GM23338 (cell line): Measurements from ENCODE around the gene VEZT. TPM values are rescaled to one million over a fixed set of nuclear protein-coding genes. Genes with fewer than 3 reads are reported as not detected.

Experiments
- CTCF ChIP-seq, 2 experiments: fragments of 200-600 bp in 1 of 2; sonication (generic) in 1 of 2; conservative IDR thresholded peaks; 2 replicates each; pipeline versions ENCODE4 v1.5.1 to v1.6.1; 2016 to 2017; ENCODE audit warnings: antibody characterized with exemption in 2 of 2, low read depth in 2 of 2, mild to moderate bottlenecking in 2 of 2, moderate library complexity in 1 of 2
- POLR2AphosphoS5 ChIP-seq: IDR thresholded peaks from 2 replicates; pipeline ENCODE4 v1.6.1; 2016; ENCODE audit warnings: antibody characterized with exemption, low read depth
- STAT1 ChIP-seq: IDR thresholded peaks from one replicate; pipeline ENCODE4 v1.6.1; 2016; ENCODE audit warnings: antibody characterized with exemption; ENCODE audit not compliant: unreplicated experiment
- ZNF331 ChIP-seq: fragments of 250-450 bp; sonication (Bioruptor Pico); IDR thresholded peaks from 2 replicates; pipeline ENCODE4 v1.5.0; 2020; ENCODE audit warnings: low read depth, mild to moderate bottlenecking, moderate library complexity
- ZNF462 ChIP-seq: fragments of 250-450 bp; sonication (Bioruptor Pico); IDR thresholded peaks from 2 replicates; pipeline ENCODE4 v1.5.0; 2020; ENCODE audit warnings: mild to moderate bottlenecking, moderate library complexity
- polyA plus RNA-seq: library from polyadenylated mRNA; unstranded; fragments of >200 nt; fragmentation: Nextera tagmentation; extraction: Ambion mirVana; gene quantifications from 2 replicates; pipeline ENCODE4 v1.2.1, GENCODE V29; 2016
- total RNA-seq: library from RNA; depleted of rRNA; stranded (reverse); fragments of >200 nt; shearing (Covaris generic); gene quantifications from 2 replicates; pipeline ENCODE4 v1.2.3, GENCODE V29; 2014
- TF ChIP-seq, protein P1 (sequence below): IDR thresholded peaks from 2 replicates; pipeline ENCODE4 v1.6.1; 2016; ENCODE audit warnings: antibody characterized with exemption

The VEZT gene
- total and polyA plus RNA-seq, 2 experiments from 2014 or later = 34.2 to 51.5 TPM

GRCh38 chr12:95337146-95337545 is 119.5 kb downstream of the VEZT start (continued):
- TF ChIP-seq ZNF462 (CRISPR knock-in tag) = no peak
- no peak for TF ChIP-seq POLR2AphosphoS5
- no peak for TF ChIP-seq STAT1
- TF ChIP-seq CTCF (conservative IDR thresholded peaks at IDR 0.05; ENCODE audit: low read depth in 2 of 2) = no peak
- TF ChIP-seq, protein P1, sequence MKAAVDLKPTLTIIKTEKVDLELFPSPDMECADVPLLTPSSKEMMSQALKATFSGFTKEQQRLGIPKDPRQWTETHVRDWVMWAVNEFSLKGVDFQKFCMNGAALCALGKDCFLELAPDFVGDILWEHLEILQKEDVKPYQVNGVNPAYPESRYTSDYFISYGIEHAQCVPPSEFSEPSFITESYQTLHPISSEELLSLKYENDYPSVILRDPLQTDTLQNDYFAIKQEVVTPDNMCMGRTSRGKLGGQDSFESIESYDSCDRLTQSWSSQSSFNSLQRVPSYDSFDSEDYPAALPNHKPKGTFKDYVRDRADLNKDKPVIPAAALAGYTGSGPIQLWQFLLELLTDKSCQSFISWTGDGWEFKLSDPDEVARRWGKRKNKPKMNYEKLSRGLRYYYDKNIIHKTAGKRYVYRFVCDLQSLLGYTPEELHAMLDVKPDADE = no peak
- no peak for TF ChIP-seq ZNF331 (CRISPR knock-in tag)
